ENCODE results near the gene NMNAT3. TPM values are rescaled to one million over a fixed set of nuclear protein-coding genes. Genes with fewer than 3 reads are reported as not detected.

NMNAT3 gene
- total and polyA plus RNA-seq, 9 donors, result 15.8 to 31.2 (median 21.6) TPM

GRCh38 chr3:139675327-139675726 is 2.4 kb downstream of the NMNAT3 start:
- peaks cover 2% of the 10 kb centered on the region for H3K4me1 ChIP-seq (ENCODE audit: insufficient read depth)
- no peaks in the 10 kb centered on the region for H3K36me3 ChIP-seq
- no peak for TF ChIP-seq CTCF (IDR thresholded peaks at IDR 0.05)
- TF ChIP-seq POLR2A (IDR thresholded peaks at IDR 0.05), result no peak
- no peak for TF ChIP-seq EP300 (IDR thresholded peaks at IDR 0.05)
- H3K4me3 ChIP-seq, result no peak overlapping the region
- H3K27ac ChIP-seq, result no peak overlapping the region
- WGBS, 3 donors, result 95 to 100% (median 97%) methylated on average over 2 of the region's 2 CpGs
- no peaks in the 10 kb centered on the region for H3K9me3 ChIP-seq
- no peak for DNase-seq
- H3K27me3 ChIP-seq, result no peaks in the 10 kb centered on the region
- intact Hi-C loops (cut with DNase I), result loop anchor here in 2 of 4 donors (5.0 to 10.0 kb wide), 2 partner anchors 121 to 1417 kb away; no protein-coding TSS in a partner anchor

DNA sequence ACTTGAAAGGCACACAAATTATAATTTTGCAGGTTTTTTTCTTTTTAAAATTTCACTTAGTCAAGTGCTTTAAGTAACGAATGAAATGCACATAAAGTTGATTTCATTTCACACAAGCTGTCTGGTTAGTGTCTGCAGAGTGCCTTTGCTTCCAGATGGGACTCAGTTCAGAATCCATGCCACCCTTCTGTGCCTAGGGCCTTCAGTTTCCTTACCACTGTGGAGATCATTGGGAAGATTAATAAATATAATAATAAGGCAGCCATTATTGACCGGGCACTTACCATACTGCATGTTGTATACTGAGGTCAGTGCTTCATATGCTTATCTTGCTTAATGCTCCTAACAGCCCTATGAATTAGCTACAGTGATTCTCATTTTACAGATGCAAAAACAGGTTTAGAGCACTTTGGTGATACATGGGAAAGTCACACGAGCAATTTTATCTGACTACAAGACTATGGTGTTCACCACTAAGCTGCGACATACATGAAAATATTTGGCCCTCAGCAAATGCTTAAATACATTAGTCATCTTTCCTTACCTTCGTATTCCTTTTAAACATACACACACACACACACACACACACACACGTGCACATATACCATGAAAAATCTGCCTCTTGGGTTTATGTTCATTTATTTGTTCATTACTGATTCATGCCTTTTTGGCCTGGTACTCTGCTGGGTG is 3.1 kb downstream of the NMNAT3 start:
- H3K27me3 ChIP-seq, result no peaks in the 10 kb centered on the region
- TF ChIP-seq EP300 (IDR thresholded peaks at IDR 0.05) (no peak), POLR2A (IDR thresholded peaks at IDR 0.05) (no peak), CTCF (IDR thresholded peaks at IDR 0.05) (no peak)
- DNase-seq, result no peak
- no peaks in the 10 kb centered on the region for H3K36me3 ChIP-seq
- peaks cover 2% of the 10 kb centered on the region for H3K4me1 ChIP-seq (ENCODE audit: insufficient read depth)
- no peak overlapping the region for H3K27ac ChIP-seq
- no peaks in the 10 kb centered on the region for H3K9me3 ChIP-seq
- intact Hi-C loops (cut with DNase I), result loop anchor here in 2 of 4 donors (5.0 to 10.0 kb wide), 2 partner anchors 120 to 1418 kb away; no protein-coding TSS in a partner anchor
- H3K4me3 ChIP-seq, result no peak overlapping the region
- 82 to 84% (median 82%) methylated on average over 6 of the region's 6 CpGs for WGBS, 3 donors

DNA sequence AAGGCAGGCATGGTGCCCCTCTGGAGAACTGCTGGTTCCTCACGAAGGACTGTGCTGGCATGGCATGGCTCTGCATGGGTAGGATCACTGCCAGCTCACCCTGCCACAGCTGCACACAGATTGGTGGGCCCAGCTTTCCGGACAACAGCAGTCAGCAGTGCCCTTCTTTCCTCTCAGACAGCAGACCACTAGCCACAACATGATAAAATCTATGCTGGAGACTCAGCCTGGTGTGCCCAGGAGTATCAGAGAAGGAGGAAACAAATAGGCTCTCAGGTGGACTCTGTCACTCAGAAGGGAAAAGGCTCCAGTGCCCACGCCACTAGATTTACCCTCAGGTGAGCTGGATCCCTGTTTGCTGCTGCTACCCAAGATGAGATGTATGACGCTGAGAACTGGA is 4.9 kb downstream of the NMNAT3 start:
- no peaks in the 10 kb centered on the region for H3K27me3 ChIP-seq
- TF ChIP-seq EP300 (IDR thresholded peaks at IDR 0.05) (no peak), CTCF (IDR thresholded peaks at IDR 0.05) (no peak)
- intact Hi-C loops (cut with DNase I), result loop anchor here in 1 of 4 donors (10.0 kb wide), 1 partner anchor 118 kb away; no protein-coding TSS in a partner anchor
- H3K4me1 ChIP-seq (ENCODE audit: insufficient read depth), result peaks cover 2% of the 10 kb centered on the region
- no peaks in the 10 kb centered on the region for H3K9me3 ChIP-seq
- no peak overlapping the region for H3K27ac ChIP-seq
- DNase-seq, result no peak
- no peak overlapping the region for H3K4me3 ChIP-seq
- H3K36me3 ChIP-seq, result no peaks in the 10 kb centered on the region
- 89 to 98% (median 95%) methylated on average over 4 of the region's 4 CpGs for WGBS, 3 donors

- WGBS, 3 donors, result 69 to 74% (median 72%) methylated on average over 7 of the region's 7 CpGs
- Histone ChIP-seq H3K4me1 (ENCODE audit: insufficient read depth) (peaks cover 2% of the 10 kb centered on the region), H3K27me3 (no peaks in the 10 kb centered on the region), H3K27ac (no peak overlapping the region), H3K9me3 (no peaks in the 10 kb centered on the region), H3K36me3 (no peaks in the 10 kb centered on the region), H3K4me3 (no peak overlapping the region)
- DNase-seq, result no peak
- TF ChIP-seq POLR2A (IDR thresholded peaks at IDR 0.05), result no peak
- intact Hi-C loops (cut with DNase I), result loop anchor here in 1 of 4 donors (10.0 kb wide), 1 partner anchor 117 kb away; no protein-coding TSS in a partner anchor
These were observed 5.7 kb downstream of the NMNAT3 start for GRCh38 chr3:139671863-139672646.
